Esophagus muscularis mucosa (tissue), 3 donors: Measurements from ENCODE around the gene ATP7A.

Experiments used
- POLR2A ChIP-seq: fragments of 450-650 bp; IDR thresholded peaks from one replicate; pipeline ENCODE4 v1.6.1; 2017; ENCODE audit warnings: antibody characterized with exemption, moderate library complexity, mild to moderate bottlenecking, low read depth
- TF ChIP-seq, protein P1 (sequence below), 3 experiments: fragments of 200-600 bp in 2 of 3; fragments of 450-650 bp in 1 of 3; sonication (generic) in 2 of 3; IDR thresholded peaks; one replicate each; pipeline ENCODE4 v1.5.1; 2017 to 2019; ENCODE audit warnings: antibody characterized with exemption in 3 of 3, mild to moderate bottlenecking in 2 of 3, moderate library complexity in 1 of 3

DNA sequence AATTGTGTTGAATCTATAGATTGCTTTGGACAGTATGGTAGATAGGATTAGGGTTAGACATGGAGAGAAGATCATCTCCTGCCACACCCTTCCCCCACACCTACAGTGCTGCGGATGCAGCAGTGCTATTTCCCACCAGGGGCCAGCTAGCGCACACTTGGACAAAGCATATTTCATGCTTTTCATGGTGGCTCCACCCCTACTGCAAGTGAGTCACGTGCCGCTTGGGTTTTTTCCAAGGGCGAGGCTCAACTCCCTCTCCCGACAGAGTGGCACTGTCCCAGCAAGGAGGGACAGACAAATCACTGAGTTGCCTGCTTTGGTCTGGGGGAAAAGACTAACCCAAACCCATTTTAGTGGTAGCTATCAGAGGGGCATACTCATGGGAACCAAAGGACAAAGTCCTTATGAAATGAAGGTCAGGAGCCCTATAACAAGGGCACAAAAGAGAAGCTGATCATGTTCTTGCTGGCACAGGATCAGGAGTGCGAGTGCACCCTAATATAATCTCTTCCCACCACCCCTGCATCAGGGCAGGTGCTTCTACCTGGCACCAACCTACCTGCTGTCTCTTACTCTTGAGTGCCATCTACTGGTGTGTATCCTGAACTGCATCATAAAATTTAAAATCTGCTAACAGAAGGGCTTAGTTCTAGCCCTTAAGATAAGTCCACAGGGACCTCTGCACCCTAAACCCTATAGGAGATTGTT is 114.0 kb downstream of the ATP7A start:
- TF ChIP-seq POLR2A = no peak
- TF ChIP-seq, protein P1, sequence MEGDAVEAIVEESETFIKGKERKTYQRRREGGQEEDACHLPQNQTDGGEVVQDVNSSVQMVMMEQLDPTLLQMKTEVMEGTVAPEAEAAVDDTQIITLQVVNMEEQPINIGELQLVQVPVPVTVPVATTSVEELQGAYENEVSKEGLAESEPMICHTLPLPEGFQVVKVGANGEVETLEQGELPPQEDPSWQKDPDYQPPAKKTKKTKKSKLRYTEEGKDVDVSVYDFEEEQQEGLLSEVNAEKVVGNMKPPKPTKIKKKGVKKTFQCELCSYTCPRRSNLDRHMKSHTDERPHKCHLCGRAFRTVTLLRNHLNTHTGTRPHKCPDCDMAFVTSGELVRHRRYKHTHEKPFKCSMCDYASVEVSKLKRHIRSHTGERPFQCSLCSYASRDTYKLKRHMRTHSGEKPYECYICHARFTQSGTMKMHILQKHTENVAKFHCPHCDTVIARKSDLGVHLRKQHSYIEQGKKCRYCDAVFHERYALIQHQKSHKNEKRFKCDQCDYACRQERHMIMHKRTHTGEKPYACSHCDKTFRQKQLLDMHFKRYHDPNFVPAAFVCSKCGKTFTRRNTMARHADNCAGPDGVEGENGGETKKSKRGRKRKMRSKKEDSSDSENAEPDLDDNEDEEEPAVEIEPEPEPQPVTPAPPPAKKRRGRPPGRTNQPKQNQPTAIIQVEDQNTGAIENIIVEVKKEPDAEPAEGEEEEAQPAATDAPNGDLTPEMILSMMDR (IDR thresholded peaks at IDR 0.05) = peak; percentile 35 to 39 (median 37)
